ENCODE measurements around the gene LRP1B.
"Not testable (repeated sequence)": the region's sequence is repeated elsewhere in the genome, so short reads cannot be mapped to it uniquely, and the experiment has no call there.

Gene LRP1B

DNA sequence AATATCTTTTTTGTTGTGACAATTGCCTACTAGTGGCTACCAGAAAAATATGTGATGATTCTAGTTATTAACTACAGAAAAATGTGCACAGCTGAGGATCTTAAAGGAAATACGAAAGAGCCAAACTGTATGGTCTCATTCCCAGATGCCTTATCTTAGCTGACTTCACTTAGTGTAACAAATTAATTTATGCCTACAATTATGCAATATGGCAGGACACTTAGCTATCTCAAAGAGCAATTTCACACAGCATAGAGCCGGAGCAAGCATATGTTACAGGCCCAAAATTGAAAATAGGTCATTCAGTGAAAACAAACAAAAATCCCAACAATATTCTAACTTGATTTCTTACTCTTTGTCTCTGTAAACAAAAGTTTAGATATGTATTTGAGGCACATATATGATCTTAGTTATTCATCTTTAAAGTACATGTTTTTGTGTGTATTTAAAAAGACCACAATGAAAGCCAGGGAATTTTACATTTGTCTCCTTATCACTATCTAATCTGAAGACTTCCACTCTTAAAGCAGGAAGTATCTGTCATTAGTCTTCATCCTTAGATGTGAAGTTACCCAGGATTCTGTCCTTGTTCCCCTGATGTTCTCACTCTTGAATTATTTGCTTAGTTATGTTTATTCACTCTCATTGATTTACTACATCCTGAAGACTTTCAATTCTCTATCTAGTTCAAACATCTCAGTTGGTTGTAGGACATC is 1771.6 kb downstream of the LRP1B start:
- DNase-seq = no peak

DNA sequence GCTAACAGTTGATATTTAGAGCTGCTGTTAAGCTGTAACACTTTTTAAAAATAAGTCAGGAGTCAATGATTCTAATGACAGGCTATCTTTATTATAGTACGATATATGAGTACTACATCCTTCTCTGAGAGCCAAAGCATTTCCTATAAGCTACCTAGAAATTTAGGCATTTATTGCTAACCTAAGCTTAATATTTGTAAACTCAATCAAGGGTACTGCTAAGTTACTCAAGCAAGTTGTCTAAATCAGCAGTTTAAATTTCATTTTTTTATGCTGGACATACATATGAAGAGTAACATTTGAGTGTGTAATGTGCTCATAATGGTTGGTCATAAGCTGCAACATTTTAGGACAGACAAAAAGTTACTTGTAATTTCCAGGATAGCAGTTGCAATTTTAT is 1774.1 kb downstream of the LRP1B start:
- DNase-seq = no peak

DNA sequence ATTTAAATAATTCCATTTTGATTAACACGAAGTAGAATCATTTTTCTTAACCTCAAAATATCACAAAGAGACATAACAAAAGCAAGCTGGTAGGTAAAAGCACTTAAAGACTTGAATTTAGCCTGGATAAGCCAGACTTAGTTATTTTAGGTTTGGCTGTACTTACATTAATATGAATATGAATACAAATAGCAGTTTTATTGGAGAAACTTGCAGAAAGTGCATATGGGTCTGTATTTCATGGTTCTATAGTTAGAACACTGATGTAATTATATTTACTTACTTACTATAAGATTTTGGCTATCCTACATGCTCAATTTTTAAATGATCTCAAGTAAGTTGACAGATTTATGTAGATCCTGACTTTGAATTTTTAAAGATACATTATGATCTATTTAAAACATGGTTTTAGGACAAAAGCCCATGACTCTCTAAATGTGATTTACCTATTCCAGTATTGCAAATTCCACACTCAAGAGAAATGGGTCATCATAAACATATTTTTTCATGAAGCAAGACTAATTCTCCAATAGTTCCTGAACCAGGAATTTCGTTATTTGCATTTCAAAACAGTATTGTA is 1775.2 kb downstream of the LRP1B start:
- no peak for DNase-seq

DNA sequence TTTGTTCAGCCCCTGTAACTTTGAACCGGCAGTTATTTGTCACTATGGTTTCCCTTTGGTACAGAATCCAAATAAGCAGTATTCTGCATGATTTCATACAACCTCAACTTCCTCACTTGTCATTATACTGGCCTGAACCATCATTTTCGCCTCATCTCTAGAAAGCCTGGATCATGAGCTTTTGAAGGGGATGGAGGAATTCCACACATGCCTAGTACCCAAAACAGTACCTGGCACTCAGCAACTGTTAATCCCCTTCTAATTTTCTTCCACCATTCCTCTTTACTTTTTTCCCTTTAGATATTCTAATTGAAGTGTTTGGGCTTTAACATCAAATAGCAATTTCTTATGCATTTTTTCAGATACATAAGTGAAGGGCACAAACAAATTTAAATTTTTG is 1776.3 kb downstream of the LRP1B start:
- DNase-seq = no peak

DNA sequence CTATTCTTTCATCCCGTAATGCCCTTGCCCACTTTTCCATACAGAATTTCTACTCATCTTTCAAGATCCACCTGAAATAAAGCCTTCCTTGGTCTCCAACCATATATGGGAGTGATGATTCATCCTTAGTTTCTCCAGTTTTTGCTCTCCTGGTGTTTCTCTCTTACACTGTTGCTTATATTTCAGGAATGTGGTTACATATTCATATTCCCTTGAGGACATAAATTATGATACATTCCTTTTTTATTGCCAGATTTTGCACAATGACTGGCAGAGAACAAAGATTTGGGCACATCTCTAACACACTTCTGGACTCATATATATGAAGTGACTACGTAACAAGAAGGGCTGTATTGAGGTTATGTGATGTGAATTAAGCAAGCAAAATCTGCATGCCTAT is 1777.3 kb downstream of the LRP1B start:
- no peak for DNase-seq

DNA sequence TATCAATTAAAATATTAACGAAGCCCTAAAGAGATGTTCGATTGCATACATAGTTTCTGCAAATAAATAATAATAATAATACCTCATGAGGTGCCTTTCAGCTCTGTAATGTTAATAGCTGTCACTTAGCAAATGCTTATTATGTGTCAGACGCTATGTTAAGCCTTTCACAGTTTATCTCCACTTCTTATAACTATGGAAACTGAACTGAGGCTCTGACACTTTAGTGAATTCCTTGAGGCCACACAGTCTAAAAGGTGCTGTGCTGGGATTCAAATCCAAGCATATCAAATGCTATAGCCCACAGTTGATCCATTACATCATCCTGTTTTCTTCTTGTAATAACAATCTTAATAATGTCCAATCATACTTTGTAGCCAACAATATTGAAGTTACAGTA is 1779.1 kb downstream of the LRP1B start:
- DNase-seq = no peak

DNA sequence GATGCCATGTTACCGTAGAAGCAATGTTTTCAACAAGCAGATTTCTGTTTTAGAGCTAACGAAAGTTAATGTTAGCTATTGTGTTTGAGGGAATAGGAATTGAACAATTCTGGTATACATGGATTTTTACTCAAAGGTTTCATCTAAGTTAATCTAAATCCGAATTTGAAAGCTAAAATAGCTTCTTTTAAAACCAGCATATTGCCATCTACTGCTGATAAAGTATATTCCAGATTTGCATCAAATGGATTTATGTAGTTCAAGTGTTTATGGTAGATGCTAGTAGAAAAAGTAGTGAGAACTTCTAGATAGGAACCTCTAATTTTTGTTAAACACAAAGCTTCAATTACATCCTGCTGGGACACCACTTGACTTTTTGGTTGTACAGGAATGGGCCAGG is 1781.1 kb downstream of the LRP1B start:
- DNase-seq = no peak

DNA sequence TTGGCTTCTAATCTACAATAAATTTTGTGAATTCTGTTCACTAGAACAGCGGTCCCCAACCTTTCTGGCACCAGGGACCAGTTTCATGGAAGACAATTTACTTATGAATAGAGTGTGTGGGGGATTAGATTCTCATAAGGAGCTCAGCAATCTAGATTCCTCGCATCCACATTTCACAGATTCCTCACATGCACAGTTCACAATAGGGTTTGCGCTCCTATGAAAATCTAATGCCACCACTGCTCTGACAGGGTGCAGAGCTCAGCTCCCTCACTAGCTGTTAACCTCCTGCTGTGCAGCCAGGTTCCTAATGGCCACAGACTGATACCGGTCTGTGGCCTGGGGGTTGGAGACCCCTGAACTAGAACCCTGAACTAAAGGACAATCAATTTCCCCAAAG is 1782.0 kb downstream of the LRP1B start:
- DNase-seq = no peak

DNA sequence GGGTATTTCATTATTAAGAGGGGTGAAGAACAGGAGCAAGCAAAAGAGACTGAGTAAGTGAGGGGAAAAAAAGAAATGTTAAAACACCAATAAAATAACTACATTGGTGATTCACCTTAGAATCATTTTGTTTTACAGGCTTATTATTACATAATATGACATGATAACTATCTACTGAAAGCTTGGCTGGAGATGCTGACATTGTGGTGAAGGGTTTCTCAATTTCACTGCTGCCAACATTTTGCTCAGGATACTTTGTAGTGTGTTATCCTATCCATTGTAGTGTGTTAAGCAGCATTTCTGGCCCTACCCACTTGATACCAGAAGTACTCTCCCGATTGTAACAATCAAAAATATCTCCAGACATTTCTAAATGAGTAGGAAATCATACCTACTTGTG is 1786.0 kb downstream of the LRP1B start:
- DNase-seq = no peak

DNA sequence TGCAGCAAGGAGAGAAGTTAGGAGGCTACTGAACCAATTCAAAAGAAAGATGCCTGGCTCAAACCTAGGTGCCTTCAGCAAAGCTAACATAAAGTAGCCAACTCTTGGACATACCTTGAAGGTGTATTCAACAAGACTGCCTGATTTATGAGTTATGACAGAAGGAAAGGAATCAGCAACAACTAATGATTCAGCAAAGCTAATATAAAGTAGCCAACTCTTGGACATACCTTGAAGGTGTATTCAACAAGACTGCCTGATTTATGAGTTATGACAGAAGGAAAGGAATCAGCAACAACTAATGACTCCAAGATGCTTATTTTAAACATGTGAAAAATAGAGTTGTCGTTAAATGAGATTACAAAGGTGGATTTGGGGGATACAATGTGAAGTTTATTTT is 1786.5 kb downstream of the LRP1B start:
- not testable (repeated sequence) for DNase-seq

DNA sequence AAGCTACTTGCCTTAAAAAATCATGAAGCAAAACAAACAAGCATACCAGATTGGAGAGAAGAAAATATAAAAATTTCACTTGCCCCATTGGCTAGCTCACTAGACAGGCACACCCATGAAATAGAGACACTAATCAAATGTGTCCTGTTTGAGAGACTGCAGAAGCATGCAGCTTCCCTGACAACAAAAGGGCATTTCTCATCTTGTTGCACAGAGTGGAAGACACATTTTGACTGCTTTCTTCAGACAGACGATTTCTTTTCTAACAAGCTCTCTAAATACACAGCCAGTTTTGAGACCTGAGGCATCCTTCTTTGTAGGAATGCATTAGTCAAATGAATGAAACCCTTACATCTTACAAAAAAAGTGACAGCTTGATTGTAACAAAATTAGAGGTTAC is 1792.0 kb downstream of the LRP1B start:
- no peak for DNase-seq

DNA sequence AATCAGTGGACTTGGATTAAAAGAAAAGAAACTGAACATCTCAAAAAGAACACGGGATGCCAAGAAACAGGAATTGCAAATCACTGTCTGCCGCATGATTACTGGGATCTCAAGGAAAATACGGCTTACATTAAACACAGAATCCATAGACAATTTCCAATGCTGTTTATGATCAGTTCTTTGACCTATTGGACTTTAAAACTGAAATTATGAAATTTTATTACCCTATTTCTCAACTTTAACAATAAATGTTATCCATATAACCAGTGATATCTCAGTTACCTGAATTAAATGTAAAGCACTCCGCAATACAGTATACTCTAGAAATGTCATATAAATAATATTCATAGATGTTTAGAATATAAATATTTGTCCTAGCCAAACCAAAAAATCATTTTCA is 1793.8 kb downstream of the LRP1B start:
- DNase-seq = no peak

DNA sequence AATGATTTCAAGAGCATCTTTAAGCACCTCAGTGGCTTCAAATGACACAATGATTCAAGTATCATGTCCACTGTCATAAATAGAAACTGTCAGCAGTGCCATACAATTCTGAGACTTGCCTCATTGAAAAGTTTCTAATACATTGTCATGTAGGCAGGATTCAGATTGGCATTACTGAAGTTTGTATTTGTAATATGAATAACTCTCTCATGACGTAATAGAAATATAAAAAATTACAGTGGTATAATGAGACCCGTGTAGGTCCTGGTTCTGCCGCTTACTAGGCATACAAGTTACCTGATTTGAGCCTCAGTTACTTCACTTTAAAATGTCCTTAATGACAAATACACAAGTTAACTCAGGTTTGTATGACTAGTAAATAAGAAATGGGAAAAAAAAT is 1814.5 kb downstream of the LRP1B start:
- DNase-seq = no peak

DNA sequence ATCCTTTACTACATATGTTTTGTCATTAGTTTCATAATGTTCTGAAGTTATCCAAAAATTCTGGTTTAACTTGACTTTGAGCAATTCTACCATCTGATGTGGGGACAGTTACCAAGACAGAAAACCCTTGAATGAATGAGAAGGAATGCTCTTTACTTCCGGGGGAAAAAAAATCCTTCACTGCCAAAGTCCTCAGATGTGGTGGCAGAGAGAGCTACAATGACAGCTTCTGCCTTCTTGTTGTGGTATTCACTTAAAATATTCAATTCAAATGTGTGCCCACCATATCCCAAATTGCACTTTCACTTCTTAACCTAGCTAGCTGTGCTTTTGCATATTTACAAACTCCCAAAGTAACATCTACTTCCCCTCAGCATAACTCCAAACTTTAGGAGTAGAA is 1818.9 kb downstream of the LRP1B start:
- no peak for DNase-seq

DNA sequence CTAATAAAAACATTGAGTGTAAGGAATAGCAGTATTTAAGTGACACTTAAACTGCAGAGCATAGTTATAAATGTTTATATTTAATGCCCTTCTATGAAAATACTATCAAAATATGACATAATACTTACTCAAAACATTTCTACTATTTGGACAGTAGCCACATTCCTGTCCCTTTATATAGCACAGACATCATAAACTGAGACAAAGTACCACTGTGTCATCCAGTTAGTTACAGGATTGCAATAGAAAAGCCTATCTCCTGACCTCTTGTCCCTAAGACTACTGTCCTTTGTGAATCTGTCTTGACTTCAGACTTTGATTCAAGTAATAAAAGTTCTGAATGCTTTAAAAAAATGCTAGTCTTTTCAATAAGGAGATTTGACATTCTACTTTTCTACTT is 1822.1 kb downstream of the LRP1B start:
- no peak for DNase-seq

DNA sequence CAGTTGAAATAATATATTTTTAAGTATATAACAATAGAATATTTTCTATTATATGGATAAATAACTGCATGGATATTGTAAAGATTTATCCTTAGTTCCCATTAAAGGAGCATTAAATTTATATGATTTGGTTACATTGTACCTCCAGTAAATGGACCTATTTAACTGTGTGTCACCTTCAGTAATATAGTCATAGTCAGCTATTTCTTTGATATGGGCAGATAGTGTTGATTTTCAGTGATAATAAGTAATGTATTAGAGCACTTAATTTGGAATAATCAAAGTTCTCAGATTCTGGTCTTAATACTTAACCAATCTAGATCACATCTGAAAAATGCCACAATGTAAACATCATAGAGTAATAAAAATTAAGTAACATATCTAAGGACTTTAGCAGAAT is 1823.3 kb downstream of the LRP1B start:
- no peak for DNase-seq

DNA sequence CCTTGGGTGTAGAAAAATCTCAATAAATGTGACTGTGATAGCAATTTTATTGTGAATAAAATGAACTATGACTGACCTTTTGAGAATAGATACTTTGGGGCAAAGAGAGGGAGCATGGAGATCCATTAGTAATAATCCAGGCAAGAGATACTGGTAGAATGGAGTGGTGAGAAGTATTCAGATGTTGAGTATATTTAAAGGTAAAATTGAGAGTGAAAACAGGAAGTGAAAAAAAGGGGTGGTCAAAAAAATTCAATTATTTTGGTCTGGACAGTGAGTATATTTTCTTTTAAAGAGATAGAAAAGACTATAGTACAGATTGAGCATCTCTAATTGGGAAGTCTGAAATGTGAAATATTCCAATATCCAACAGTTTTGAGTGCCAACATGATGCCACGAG is 1835.0 kb downstream of the LRP1B start:
- DNase-seq = no peak

DNA sequence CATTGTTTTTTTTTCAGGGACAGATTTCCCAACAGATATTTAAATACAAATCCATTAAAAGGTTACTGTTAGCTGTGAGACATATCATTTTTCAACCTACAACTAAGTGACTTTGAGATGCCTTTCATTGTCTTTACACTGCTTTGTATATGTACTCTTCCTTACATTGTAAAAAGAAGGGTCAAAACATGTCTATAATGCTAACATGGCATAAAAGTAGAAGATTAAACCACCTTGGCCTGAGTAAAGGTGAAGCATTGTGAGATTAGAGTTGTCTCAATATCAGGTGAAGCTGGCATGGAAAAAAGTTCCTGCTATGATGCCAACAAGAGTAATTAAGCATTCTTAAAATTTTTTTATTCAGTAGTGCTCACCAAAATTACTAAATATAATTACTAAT is 1842.1 kb downstream of the LRP1B start:
- no peak for DNase-seq

DNA sequence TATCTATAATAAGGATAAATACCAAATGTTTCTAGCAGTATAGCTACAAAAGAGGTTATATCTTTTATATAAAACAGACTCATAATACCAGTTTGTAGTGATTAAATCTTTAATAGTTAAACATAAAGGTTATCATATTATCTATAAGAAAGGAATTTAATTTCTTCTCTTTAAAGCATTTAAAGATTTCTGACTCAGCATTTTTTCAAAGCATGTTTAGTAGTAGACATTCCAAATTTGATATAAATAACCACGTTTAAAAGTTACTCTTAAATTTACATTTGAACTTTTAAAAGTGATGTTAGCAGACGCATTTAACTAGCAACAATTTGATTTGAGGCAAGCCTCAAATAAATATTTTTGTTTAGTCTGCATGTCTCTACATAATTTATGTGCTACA is 1842.6 kb downstream of the LRP1B start:
- no peak for DNase-seq

DNA sequence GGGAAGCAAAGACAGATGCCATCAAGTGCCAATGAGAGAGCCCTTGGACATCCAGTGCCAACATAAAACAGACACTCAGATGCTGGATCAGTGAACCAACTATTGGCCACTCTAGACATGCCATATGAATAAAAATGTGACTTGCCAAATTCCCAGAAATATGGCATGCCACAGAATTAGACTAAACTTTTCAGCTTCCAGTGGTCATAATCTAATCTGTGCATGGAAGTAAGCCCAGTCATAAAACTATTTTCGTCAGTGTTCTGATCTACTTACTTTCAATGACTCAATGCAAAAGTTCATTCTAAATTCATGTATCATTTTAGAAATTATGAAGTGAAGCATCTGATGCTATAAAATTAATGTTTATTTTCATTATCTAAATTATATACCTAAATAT is 1844.4 kb downstream of the LRP1B start:
- DNase-seq = no peak

DNA sequence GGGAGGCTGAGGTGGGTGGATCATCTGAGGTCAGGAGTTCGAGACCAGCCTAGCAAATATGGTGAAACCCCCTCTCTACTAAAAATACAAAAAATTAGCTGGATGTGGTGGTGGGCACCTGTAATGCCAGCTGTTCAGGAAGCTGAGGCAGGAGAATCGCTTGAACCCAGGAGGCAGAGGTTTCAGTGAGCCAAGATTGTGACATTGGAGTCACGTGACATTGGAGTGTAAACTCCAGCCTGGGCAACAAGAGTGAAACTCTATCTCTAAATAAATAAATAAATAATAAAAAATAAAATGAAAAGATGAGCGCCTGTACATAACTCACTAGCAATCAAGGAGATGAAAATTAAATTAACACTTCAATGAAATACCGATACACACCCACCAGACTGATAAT is 1853.5 kb downstream of the LRP1B start:
- DNase-seq = not testable (repeated sequence)

DNA sequence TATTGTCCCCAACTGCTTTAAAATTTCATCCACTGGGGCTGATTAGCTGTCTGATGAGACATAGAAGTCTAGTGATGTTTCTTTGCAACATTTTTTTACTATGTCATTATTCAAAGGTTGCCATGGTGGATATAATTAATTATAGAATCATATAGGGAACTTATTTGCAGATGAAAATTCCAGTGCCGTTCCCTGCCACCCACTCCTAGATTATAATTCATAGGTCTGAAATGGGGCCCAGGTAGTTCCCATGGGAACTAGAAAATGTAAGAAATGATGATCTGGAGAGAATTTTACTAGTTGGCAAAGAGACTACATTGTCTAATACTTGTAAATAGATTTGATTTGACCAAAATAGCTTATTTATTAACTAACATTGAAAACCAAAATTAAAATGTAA is 1854.2 kb downstream of the LRP1B start:
- DNase-seq = no peak

DNA sequence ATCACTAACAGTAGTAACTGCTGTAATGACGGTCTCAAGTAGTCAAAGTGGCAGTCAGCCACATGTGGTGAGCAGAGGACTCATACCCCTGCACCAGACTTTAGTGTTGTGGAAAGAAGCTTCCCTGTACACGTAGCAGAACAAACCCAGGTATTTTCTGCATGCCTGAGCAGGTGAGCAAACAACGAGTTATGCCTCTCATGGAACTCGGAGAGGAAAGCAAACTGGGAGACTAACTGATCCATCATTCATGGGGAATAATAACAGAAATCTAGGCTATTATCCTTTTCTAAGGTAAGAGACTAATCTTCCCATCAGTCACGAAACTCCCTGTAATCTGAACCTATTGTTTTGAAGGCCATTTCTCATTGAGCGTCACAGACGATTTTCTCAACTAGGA is 1855.4 kb downstream of the LRP1B start:
- DNase-seq = no peak

DNA sequence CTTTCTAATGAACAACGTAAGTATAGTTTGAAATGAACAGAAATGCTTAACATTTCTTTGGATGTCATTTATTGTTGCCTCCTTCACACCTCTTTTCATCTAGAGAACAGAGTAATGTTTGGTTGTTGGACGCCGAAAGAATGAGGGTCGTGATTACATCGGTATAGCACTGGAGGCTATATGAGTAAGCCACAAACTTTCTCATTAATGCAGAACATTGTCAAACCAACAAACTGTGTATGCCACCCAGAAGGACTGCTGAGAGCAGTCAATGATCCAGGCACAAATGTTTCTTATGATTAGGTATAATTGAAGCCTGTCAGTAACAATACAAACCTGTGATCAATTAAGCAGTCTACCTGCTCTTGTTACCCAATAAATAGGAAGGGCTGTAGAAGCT is 1855.9 kb downstream of the LRP1B start:
- no peak for DNase-seq

DNA sequence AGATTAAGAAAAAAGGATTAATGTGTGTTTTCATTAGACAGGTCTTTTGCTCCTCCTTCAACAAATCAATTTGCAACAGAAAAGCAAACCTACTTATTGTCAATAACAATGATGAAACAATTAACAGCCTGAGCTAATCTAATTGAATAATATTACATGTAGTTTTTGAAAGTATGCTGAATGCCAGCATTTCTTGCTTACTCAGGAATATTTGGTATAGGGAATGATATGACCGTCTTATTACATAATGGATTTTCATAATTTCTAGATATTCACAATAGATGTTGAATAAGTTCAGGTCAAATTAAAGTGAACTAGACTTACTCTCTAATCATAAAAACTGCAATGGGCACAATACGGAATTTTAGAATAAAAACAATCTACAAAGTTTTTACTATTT is 1856.9 kb downstream of the LRP1B start:
- DNase-seq = no peak
